ENCODE measurements around the gene TEX44.

DNA sequence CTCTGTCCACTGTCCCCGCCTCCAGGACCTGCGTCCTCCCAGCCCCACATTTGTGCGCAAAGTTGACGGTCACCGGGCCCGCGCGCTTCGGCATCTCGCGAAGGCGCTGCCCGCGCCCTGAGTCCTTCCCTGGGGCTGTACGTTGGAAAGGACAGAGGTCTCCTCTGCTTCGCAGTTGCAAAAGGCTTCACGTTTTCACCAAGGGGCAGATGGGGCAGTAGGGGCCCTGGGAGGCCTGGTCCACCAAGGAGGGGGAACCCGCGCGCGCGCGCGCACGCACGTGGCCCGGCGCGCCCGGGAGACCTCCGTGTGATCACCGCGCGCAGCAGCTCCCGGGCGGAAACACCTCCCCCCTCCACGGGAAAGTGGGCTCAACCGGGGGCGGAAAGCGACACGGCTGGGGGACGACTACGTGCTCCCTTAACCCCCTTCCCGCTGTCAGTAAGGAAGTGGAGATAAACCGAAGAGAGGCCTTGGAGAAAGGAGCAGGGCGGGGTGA is 21.9 kb downstream of the TEX44 start:
- TF ChIP-seq, protein P1, sequence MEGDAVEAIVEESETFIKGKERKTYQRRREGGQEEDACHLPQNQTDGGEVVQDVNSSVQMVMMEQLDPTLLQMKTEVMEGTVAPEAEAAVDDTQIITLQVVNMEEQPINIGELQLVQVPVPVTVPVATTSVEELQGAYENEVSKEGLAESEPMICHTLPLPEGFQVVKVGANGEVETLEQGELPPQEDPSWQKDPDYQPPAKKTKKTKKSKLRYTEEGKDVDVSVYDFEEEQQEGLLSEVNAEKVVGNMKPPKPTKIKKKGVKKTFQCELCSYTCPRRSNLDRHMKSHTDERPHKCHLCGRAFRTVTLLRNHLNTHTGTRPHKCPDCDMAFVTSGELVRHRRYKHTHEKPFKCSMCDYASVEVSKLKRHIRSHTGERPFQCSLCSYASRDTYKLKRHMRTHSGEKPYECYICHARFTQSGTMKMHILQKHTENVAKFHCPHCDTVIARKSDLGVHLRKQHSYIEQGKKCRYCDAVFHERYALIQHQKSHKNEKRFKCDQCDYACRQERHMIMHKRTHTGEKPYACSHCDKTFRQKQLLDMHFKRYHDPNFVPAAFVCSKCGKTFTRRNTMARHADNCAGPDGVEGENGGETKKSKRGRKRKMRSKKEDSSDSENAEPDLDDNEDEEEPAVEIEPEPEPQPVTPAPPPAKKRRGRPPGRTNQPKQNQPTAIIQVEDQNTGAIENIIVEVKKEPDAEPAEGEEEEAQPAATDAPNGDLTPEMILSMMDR (IDR thresholded peaks at IDR 0.05; ENCODE audit: insufficient read depth, low read length): no peak
- TF ChIP-seq, protein P2, sequence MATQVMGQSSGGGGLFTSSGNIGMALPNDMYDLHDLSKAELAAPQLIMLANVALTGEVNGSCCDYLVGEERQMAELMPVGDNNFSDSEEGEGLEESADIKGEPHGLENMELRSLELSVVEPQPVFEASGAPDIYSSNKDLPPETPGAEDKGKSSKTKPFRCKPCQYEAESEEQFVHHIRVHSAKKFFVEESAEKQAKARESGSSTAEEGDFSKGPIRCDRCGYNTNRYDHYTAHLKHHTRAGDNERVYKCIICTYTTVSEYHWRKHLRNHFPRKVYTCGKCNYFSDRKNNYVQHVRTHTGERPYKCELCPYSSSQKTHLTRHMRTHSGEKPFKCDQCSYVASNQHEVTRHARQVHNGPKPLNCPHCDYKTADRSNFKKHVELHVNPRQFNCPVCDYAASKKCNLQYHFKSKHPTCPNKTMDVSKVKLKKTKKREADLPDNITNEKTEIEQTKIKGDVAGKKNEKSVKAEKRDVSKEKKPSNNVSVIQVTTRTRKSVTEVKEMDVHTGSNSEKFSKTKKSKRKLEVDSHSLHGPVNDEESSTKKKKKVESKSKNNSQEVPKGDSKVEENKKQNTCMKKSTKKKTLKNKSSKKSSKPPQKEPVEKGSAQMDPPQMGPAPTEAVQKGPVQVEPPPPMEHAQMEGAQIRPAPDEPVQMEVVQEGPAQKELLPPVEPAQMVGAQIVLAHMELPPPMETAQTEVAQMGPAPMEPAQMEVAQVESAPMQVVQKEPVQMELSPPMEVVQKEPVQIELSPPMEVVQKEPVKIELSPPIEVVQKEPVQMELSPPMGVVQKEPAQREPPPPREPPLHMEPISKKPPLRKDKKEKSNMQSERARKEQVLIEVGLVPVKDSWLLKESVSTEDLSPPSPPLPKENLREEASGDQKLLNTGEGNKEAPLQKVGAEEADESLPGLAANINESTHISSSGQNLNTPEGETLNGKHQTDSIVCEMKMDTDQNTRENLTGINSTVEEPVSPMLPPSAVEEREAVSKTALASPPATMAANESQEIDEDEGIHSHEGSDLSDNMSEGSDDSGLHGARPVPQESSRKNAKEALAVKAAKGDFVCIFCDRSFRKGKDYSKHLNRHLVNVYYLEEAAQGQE (IDR thresholded peaks at IDR 0.05; ENCODE audit: insufficient replicate concordance, low read depth): no peak
- TF ChIP-seq POLR2AphosphoS5 (IDR thresholded peaks at IDR 0.05; ENCODE audit: low read depth): peak; percentile 72

Data from HL-60 (cell line).